KMS-11 (cell line): ENCODE results near the gene WDR27.
"Not testable (repeated sequence)": the region's sequence is repeated elsewhere in the genome, so short reads cannot be mapped to it uniquely, and the experiment has no call there.

ENCODE experiments used
- H2AFZ ChIP-seq: fragments of 200-600 bp; sonication (generic); 2 replicates; pipeline ENCODE4 v1.6.1; 2016; ENCODE audit warnings: antibody characterized with exemption, mixed run types, low read depth
- H3K27ac ChIP-seq: fragments of 200-600 bp; sonication (generic); 2 replicates; pipeline ENCODE4 v1.6.1; 2016; ENCODE audit warnings: mild to moderate bottlenecking, mixed run types
- H3K27me3 ChIP-seq: fragments of 200-600 bp; sonication (generic); 2 replicates; pipeline ENCODE4 v1.6.1; 2017; ENCODE audit warnings: mild to moderate bottlenecking, low read depth, mixed run types, moderate library complexity; ENCODE audit not compliant: insufficient read depth
- H3K36me3 ChIP-seq: fragments of 200-600 bp; sonication (generic); 2 replicates; pipeline ENCODE4 v1.6.1; 2017; ENCODE audit warnings: mild to moderate bottlenecking, mixed run types; ENCODE audit not compliant: insufficient read depth
- H3K4me1 ChIP-seq: fragments of 200-600 bp; sonication (generic); 2 replicates; pipeline ENCODE4 v1.6.1; 2016; ENCODE audit warnings: mild to moderate bottlenecking, low read depth, mixed run types; ENCODE audit not compliant: poor library complexity, severe bottlenecking
- H3K4me2 ChIP-seq: fragments of 200-600 bp; sonication (generic); 2 replicates; pipeline ENCODE4 v1.7.0; 2016; ENCODE audit warnings: mild to moderate bottlenecking, mixed run types
- H3K4me3 ChIP-seq: fragments of 200-600 bp; sonication (generic); IDR thresholded peaks from 2 replicates; pipeline ENCODE4 v1.6.1; 2017; ENCODE audit warnings: low read depth, low read length, mixed read lengths; ENCODE audit not compliant: insufficient read depth
- H3K79me2 ChIP-seq: fragments of 200-600 bp; sonication (generic); 2 replicates; pipeline ENCODE4 v1.6.1; 2016; ENCODE audit warnings: low read depth, mixed run types; ENCODE audit not compliant: insufficient read depth
- H3K9ac ChIP-seq: fragments of 200-600 bp; sonication (generic); 2 replicates; pipeline ENCODE4 v1.6.1; 2016; ENCODE audit warnings: mild to moderate bottlenecking, mixed run types
- H4K20me1 ChIP-seq: fragments of 200-600 bp; sonication (generic); 2 replicates; pipeline ENCODE4 v1.6.1; 2016; ENCODE audit warnings: mild to moderate bottlenecking, mixed run types; ENCODE audit not compliant: insufficient read depth
- CTCF ChIP-seq: fragments of 200-600 bp; sonication (generic); conservative IDR thresholded peaks from 2 replicates; pipeline ENCODE4 v1.6.1; 2017; ENCODE audit warnings: low read depth, mild to moderate bottlenecking, antibody characterized with exemption, low read length, moderate library complexity, mixed read lengths

WDR27 gene

GRCh38 chr6:169439710-169440109 is 262.1 kb downstream of the WDR27 start:
- Histone ChIP-seq H3K9ac (no peak overlapping the region), H3K27me3 (no peaks in the 10 kb centered on the region), H3K27ac (no peak overlapping the region), H3K4me1 (no peaks in the 10 kb centered on the region), H4K20me1 (no peaks in the 10 kb centered on the region), H3K4me3 (no peak overlapping the region), H3K79me2 (no peaks in the 10 kb centered on the region), H3K4me2 (no peak overlapping the region), H2AFZ (no peak overlapping the region), H3K36me3 (no peaks in the 10 kb centered on the region)
- TF ChIP-seq CTCF = no peak

GRCh38 chr6:169434554-169434953 is 267.3 kb downstream of the WDR27 start:
- not testable (repeated sequence) for H2AFZ ChIP-seq, H3K9ac ChIP-seq, H3K27ac ChIP-seq, H3K79me2 ChIP-seq, H3K4me1 ChIP-seq, H3K4me3 ChIP-seq, H3K36me3 ChIP-seq, H3K27me3 ChIP-seq, H3K4me2 ChIP-seq, H4K20me1 ChIP-seq

GRCh38 chr6:169429001-169429400 is 272.8 kb downstream of the WDR27 start:
- H3K27ac ChIP-seq = no peak overlapping the region
- no peaks in the 10 kb centered on the region for H3K79me2 ChIP-seq
- no peak overlapping the region for H3K9ac ChIP-seq
- H3K27me3 ChIP-seq = no peaks in the 10 kb centered on the region
- H3K4me3 ChIP-seq = no peak overlapping the region
- H3K4me2 ChIP-seq = no peak overlapping the region
- H4K20me1 ChIP-seq = no peaks in the 10 kb centered on the region
- H2AFZ ChIP-seq = no peak overlapping the region
- H3K36me3 ChIP-seq = no peaks in the 10 kb centered on the region
- H3K4me1 ChIP-seq = no peaks in the 10 kb centered on the region
- TF ChIP-seq CTCF = no peak

GRCh38 chr6:169428532-169428931 is 273.3 kb downstream of the WDR27 start:
- no peaks in the 10 kb centered on the region for H4K20me1 ChIP-seq
- H2AFZ ChIP-seq = no peak overlapping the region
- H3K4me3 ChIP-seq = no peak overlapping the region
- TF ChIP-seq CTCF = no peak
- H3K79me2 ChIP-seq = no peaks in the 10 kb centered on the region
- no peak overlapping the region for H3K4me2 ChIP-seq
- H3K27me3 ChIP-seq = no peaks in the 10 kb centered on the region
- H3K36me3 ChIP-seq = no peaks in the 10 kb centered on the region
- no peak overlapping the region for H3K27ac ChIP-seq
- H3K9ac ChIP-seq = no peak overlapping the region
- no peaks in the 10 kb centered on the region for H3K4me1 ChIP-seq

GRCh38 chr6:169427856-169428255 is 274.0 kb downstream of the WDR27 start:
- Histone ChIP-seq H4K20me1 (no peaks in the 10 kb centered on the region), H3K4me1 (no peaks in the 10 kb centered on the region), H3K4me2 (no peak overlapping the region), H3K9ac (no peak overlapping the region), H3K79me2 (no peaks in the 10 kb centered on the region), H3K36me3 (no peaks in the 10 kb centered on the region), H3K4me3 (no peak overlapping the region), H2AFZ (no peak overlapping the region), H3K27ac (no peak overlapping the region), H3K27me3 (no peaks in the 10 kb centered on the region)
- no peak for TF ChIP-seq CTCF
